HG02885 (cell line): ENCODE data around the gene TRIP11.

ENCODE experiments used
- ATAC-seq: cut with Tn5 transposase; IDR thresholded peaks from one replicate; pipeline ENCODE4 v1.9.1; 2021; ENCODE audit warnings: mild to moderate bottlenecking; ENCODE audit not compliant: unreplicated experiment, poor library complexity

The TRIP11 gene

DNA sequence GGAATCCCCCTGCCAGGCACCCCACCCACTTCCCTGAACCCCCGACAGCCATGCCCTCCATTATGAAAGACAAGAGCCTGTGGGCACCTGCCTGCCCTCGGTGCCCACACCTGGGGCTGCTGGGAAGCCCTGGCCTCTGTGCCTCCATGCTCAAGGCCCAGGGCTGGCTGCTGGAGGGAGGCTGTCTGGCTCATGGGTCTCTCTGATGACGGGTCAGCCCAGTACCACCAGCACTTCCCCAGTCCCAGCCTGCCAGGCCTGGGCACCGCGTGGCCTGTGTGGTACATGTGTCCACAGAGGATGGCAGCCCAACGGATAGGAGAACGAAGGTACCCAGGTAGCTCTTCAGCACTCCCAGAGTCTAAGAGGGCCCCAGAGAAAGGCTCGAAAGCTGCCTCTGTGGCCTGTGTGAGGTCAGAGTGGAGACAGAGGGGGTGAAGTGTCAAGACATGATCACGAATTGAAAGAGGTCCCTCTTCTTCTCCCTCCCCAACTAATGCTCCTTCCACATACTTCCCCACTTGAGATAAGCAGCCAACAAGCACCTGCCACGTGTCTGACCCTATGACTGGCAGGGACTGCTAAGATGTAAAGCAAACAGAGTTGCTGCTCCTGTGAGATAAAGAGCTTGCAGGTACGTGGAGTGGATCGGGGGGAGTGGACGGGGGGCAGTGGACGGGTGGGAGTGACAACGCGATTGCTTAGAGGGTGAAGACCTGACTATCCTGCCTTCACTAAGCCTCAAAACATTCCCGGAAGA, 113.5 kb downstream of the TRIP11 start:
- no peak for ATAC-seq

DNA sequence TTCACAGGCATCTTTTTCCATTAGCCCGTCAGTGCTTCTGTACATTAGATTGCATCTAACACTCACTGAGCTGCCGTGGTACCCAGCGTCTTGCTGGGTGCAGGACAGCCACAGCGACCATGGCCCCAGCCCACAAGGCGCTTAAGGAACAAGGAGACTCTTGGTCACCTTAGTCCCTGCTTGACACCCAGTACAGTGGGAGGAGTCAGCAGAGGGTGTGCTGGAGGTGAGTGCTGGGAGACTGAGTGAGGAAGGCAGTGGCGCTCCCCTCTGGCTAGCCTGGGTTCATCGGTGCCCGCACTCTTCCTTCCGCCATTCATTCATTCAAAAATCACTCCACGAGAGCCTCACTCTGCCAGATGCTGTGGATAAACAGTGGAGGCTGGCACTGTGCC, 114.1 kb downstream of the TRIP11 start:
- ATAC-seq, result no peak

DNA sequence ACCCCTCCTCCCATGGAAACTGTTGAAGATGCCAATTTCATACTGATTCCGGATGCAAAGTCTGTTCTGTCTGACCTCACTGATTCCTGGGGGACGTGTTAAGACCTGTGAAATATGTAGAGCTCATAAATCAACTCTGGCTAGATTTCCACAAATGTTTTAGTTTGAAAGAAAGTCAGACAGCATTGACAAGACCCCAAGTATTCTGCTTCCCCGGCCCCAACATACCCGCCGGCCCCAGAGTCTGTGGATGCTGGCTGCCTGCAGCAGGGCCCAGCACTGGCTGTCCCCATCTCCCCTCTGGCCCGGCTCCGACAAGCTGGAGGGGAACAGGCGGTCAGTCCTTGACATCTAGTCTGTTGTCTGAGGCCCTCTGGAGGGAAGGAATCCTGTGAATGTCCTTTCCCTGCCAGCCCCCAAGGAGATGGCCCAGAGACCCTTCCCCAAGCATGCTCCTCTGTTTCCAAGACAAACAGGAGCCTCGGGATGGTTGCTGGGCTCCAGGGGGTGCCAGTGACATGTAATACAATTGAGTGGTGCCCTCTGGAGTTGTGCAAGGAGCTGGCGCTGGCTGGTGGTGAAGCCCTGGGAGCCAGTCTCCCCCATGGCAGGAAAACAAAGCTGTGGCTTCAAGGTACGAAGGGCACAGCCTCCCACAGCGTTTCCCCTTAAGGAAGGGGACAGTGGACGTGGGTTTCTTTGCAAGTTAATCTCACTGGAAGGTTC, 114.7 kb downstream of the TRIP11 start:
- ATAC-seq, result no peak

DNA sequence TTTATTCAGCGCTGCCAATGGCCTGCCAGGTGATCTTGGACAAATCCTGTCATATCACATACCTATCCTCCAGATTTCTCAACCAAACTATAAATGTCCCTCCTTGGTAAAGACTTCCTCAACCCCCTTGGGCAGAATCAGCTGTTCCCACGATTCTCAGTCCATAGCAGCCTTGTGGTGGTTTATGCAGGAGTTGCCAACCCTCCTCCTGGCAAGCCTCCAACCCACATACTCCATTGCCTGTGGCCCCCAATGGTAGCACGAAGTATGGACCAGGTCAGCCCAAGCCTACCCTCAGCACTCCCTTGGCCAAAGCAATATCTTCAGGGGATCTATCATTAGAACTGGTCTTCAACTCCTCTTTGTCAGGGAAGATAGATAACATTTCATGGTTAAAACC, 119.3 kb downstream of the TRIP11 start:
- ATAC-seq, result no peak

DNA sequence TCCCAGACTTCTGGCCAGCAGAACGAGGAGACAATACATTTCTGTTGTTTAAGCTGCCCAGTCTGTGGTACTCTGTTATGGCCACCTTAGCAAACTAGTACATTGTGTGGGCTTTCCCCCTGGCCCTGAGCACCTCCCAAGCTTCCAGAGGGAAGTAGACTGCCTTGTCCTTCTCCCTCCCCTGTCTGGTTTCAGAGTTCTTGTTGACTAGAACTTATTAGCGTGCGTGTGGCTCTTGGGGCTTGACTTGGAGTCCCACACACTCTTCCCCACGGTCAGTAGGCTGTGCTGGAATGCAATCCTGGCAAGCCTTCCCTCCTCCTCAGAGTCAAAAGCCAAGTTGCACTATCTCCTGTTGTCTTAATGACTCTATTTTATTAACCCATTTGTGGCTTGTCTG, 120.0 kb downstream of the TRIP11 start:
- no peak for ATAC-seq

DNA sequence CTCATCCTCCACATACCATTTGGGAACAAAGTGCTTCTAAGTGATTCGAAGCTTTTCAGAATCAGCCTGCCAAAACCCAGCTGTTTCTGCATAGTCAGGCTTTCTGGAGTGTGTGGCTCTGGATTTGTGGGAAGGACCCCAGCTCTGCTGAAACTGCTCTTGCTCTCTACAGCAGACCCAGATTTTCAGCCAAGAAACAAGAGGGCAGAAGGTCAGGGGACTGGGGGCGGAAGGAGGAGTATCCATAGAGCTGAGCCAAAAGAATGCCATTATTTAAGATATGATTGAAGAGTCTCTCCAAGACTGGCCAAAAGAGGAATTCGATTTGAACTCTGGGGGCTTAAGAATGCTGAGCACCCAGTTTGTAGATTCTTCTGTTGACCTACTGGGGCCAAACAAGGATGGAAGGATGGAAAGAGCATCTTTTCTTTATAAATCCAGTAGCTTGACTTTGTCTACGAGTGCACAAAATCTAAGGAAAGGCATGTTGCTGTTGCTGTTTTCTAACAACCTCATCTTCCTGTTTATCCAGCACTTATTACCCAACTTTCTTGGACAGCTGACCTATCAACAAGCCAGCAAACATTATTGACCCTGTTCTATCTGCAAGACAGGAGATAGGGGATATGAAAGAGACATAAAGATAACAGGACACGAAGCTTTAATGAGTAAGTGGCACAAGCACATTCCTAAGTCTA, 121.5 kb downstream of the TRIP11 start:
- ATAC-seq, result no peak
